ENCODE measurements around the gene THSD4. TPM values are rescaled to one million over a fixed set of nuclear protein-coding genes. Genes with fewer than 3 reads are reported as not detected.

The THSD4 gene
- total RNA-seq, 2 experiments from 2014 or later, result not detected

- CTCF ChIA-PET, result no interaction called here
- Histone ChIP-seq H3K27ac (ENCODE audit: low read depth in 1 of 2, low read length in 2 of 2) (no peak overlapping the region), H3K36me3 (ENCODE audit: insufficient read depth, low read length) (no peaks in the 10 kb centered on the region), H3K4me1 (ENCODE audit: insufficient read depth, low read length) (no peaks in the 10 kb centered on the region), H3K4me3 (ENCODE audit: low read length) (no peak overlapping the region), H3K27me3 (ENCODE audit: control insufficient read depth in 1 of 2, insufficient read depth in 2 of 2, low read length in 2 of 2) (peaks cover 0 to 14% of the 10 kb centered on the region in 2 experiments), H3K9me3 (ENCODE audit: control insufficient read depth in 1 of 2, insufficient read depth in 1 of 2, low read length in 2 of 2) (no peaks in the 10 kb centered on the region)
- ATAC-seq (ENCODE audit: poor library complexity) (no peak), DNase-seq (no peak)
- intact Hi-C loops (cut with DNase I, micrococcal nuclease), result no loop called here
- Mint-ChIP-seq H3K4me3 (no peak overlapping the region), H3K4me1 (ENCODE audit: low read depth) (no peaks in the 10 kb centered on the region), H3K36me3 (ENCODE audit: low read depth) (no peaks in the 10 kb centered on the region), H3K27ac (no peak overlapping the region), H3K27me3 (peaks cover 60% of the 10 kb centered on the region), H3K9me3 (no peaks in the 10 kb centered on the region)
- POLR2A ChIA-PET, result no interaction called here
- TF ChIP-seq CTCF (IDR thresholded peaks at IDR 0.05), result no peak
Observed at GRCh38 chr15:71678191-71678590, 562.9 kb downstream of the THSD4 start.

GRCh38 chr15:71678605-71679004 lies 563.3 kb downstream of the THSD4 start:
- ChIA-PET CTCF (no interaction called here), POLR2A (no interaction called here)
- Mint-ChIP-seq H3K27ac (no peak overlapping the region), H3K4me1 (ENCODE audit: low read depth) (no peaks in the 10 kb centered on the region), H3K27me3 (peaks cover 60% of the 10 kb centered on the region), H3K4me3 (no peak overlapping the region), H3K9me3 (no peaks in the 10 kb centered on the region), H3K36me3 (ENCODE audit: low read depth) (no peaks in the 10 kb centered on the region)
- no peak overlapping the region for H3K27ac ChIP-seq (ENCODE audit: low read depth in 1 of 2, low read length in 2 of 2)
- DNase-seq, result no peak
- H3K27me3 ChIP-seq (ENCODE audit: control insufficient read depth in 1 of 2, insufficient read depth in 2 of 2, low read length in 2 of 2), result peaks cover 0 to 14% of the 10 kb centered on the region in 2 experiments
- intact Hi-C loops (cut with DNase I, micrococcal nuclease), result no loop called here
- no peaks in the 10 kb centered on the region for H3K9me3 ChIP-seq (ENCODE audit: control insufficient read depth in 1 of 2, insufficient read depth in 1 of 2, low read length in 2 of 2)
- ATAC-seq (ENCODE audit: poor library complexity), result no peak
- no peak for TF ChIP-seq CTCF (IDR thresholded peaks at IDR 0.05)
- no peaks in the 10 kb centered on the region for H3K36me3 ChIP-seq (ENCODE audit: insufficient read depth, low read length)
- no peaks in the 10 kb centered on the region for H3K4me1 ChIP-seq (ENCODE audit: insufficient read depth, low read length)
- no peak overlapping the region for H3K4me3 ChIP-seq (ENCODE audit: low read length)

GRCh38 chr15:71679223-71679792 lies 564.0 kb downstream of the THSD4 start:
- ChIA-PET CTCF (no interaction called here), POLR2A (no interaction called here)
- no peaks in the 10 kb centered on the region for H3K9me3 Mint-ChIP-seq
- H3K4me1 Mint-ChIP-seq (ENCODE audit: low read depth), result no peaks in the 10 kb centered on the region
- DNase-seq (no peak), ATAC-seq (ENCODE audit: poor library complexity) (no peak)
- H3K36me3 Mint-ChIP-seq (ENCODE audit: low read depth), result no peaks in the 10 kb centered on the region
- Histone ChIP-seq H3K9me3 (ENCODE audit: control insufficient read depth in 1 of 2, insufficient read depth in 1 of 2, low read length in 2 of 2) (no peaks in the 10 kb centered on the region), H3K4me1 (ENCODE audit: insufficient read depth, low read length) (no peaks in the 10 kb centered on the region), H3K27me3 (ENCODE audit: control insufficient read depth in 1 of 2, insufficient read depth in 2 of 2, low read length in 2 of 2) (peaks cover 0 to 9% of the 10 kb centered on the region in 2 experiments), H3K27ac (ENCODE audit: low read depth in 1 of 2, low read length in 2 of 2) (no peak overlapping the region), H3K36me3 (ENCODE audit: insufficient read depth, low read length) (no peaks in the 10 kb centered on the region), H3K4me3 (ENCODE audit: low read length) (no peak overlapping the region)
- H3K4me3 Mint-ChIP-seq, result no peak overlapping the region
- no peak for TF ChIP-seq CTCF (IDR thresholded peaks at IDR 0.05)
- H3K27ac Mint-ChIP-seq, result no peak overlapping the region
- intact Hi-C loops (cut with DNase I, micrococcal nuclease), result no loop called here
- H3K27me3 Mint-ChIP-seq, result peaks cover 53% of the 10 kb centered on the region

Measured in CD4-positive, alpha-beta T cell (primary cell).